ENCODE results near the gene FICD. TPM values are rescaled to one million over a fixed set of nuclear protein-coding genes. Genes with fewer than 3 reads are reported as not detected.
A peak's percentile ranks its signal among the peaks of the same experiment; 100 is the strongest.

The FICD gene
- total RNA-seq, 2 donors from 2014 or later, result 4.6 to 6.3 TPM

DNA sequence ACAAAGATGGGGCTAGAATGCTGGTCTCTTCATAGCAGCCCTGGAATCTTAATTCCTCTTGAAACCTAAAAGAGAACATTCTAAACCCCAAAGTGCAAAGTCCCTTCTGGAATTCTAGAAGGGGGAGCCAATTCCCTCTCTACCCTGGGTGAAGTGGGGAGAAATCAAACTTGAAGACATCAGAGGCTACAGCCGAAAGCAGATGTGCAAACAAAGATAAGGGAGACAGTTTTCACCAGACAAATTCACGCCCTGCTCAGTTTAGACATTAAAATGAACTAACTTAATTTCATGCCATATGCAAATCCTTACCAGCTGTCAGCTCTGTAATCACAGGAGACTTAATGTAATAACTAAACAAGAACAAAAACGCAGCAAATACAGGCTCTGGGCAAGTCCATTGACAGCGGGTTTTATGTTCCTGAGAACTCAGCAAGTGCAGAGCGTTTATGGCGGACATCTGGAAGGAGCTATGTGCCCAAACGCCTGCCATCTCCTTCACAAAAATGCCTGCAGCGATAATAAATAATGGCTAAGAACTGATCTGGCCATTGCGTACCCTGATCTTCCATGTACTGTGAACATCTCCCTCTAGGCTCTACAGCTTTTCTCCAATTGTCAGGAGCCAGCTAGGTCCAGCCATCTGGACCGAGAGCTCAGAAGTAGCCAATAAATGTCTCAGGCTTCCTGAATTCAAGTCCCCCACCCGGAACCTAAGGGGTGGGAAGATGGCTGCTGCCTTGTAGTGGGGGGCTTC lies 19.1 kb upstream of the FICD start:
- no peak for ATAC-seq
- no peak for DNase-seq
- intact Hi-C loops (cut with DNase I), result no loop called here

DNA sequence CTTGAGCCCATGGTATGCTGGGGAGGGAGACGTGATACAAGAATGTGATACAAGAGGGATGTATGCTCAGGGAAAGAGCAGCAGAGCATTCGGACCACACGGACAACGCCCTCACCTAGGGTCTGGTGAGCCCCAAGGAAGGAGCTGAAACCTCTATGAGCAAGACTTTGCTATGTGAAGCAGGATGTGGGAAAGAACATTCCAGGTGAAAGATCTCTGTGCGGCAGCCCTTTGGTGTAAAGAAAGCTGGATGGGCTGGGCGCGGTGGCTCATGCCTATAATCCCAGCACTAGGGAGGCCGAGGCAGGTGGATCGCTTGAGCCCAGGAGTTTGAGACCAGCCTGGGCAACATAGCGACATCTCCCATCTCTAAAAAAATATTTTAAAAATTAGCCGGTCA lies 16.9 kb upstream of the FICD start:
- ATAC-seq (no peak), DNase-seq (no peak)
- intact Hi-C loops (cut with DNase I), result no loop called here

DNA sequence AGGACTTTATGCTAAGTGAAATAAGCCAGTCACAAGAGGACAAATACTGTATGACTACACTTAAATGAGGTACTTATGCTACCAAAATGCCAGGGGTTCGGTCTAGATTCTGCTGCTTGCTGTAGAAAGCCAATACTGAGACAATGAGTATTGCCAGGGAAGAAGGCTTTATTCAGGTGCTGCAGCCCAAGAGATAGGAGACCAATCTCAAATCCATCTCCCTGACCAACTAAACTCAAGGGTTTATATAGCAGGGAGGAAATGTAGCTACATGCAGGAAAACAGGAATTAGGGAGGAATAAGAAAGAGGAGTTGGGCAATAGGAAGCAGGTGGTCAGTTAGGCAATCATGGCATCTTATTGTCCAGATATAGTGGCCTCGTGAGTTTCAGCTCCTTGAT lies 12.2 kb upstream of the FICD start:
- DNase-seq (no peak), ATAC-seq (no peak)
- intact Hi-C loops (cut with DNase I), result no loop called here

DNA sequence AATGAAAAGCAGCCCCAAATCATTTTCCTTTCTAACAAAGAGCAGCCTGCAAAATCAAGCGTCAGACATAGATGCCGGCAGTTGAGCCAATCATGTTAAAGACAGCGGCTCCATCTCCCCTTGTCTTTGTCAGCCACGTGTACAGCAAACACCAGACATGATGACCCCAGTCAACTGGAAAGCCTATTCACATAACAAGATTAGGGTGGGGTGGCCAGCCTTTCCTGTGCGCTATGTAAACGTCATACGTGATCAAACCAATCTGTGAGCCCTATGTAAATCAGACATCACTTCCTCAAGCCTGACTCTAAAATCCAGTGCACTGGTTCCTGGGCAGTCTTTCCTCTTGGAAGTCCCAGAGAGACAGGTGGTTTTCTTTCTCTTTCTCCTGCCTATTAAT lies 9.9 kb upstream of the FICD start:
- intact Hi-C loops (cut with DNase I), result no loop called here
- ATAC-seq, result no peak
- no peak for DNase-seq

DNA sequence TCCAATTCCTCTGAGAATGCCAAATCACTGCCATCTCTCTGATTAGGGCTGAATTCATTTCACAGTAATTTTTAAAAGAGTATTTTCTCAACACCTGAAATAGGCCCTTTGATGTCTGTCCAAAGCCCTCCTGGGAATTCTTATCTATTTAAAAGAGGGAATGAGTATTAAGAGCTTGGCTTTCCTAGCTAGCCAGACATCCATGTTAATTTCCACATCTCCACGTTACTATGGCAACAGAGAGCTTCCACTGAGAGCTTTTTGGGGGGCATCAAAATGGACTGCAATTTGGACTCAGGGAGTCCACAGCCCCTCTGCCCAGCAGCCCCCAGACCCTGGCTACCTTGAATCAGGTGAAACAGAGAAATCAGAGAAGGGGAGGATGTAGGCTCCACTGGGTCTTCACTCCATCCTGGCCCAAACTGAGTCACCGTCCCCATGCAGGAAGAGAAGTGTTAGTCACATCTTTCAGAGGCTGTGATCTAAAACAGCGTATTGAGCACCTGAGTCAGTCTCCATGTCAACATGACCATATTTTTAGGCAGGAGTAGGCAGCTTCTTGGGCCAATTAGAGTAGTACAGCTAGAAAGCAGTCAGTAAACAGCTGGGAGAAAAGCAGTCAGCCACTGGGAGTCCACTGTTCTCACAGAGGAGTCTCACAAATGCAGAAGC lies 7.0 kb upstream of the FICD start:
- no peak for ATAC-seq
- intact Hi-C loops (cut with DNase I), result no loop called here
- no peak for DNase-seq

DNA sequence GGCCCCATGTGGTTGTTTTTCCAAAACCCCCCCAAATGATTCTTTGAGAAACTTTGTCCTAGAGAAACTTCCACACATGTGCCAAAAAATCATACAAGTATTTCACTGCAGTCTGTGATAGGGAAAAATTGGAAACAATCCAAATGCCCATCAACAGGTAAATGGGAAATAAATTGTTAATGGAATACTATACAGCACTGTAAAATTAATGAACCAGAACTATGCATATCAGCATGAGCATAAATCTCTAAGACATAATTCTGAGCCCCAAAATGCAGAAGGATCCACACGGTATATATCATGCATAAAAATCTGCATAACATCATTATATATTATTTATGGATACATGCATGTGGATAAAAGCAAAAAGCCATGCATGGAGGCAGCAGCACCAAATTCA lies 5.3 kb upstream of the FICD start:
- ATAC-seq (no peak), DNase-seq (no peak)
- intact Hi-C loops (cut with DNase I), result loop anchor here in 1 of 2 donors (5.0 kb wide), 3 partner anchors 523 to 828 kb away; no protein-coding TSS in a partner anchor

DNA sequence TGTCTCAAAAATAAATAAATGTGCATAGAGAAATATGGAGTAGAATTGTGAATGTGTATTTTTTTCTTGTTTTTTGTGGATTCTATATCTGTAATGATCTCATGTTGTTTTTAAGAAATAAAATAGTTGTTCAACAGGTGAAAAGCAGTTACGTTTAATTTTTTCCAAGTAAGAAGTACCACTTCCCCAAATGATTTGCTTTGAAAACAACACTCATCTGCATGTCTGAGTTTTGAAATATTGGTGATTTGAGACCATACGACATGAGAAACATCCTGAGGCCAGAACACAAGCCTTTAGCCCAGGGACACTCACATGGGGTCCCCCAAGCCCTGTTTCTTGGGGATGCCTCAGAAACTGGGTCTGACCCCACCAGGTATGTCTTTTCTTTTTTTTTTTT lies 4.2 kb upstream of the FICD start:
- ATAC-seq (no peak), DNase-seq (no peak)
- intact Hi-C loops (cut with DNase I), result loop anchor here in 1 of 2 donors (5.0 kb wide), 3 partner anchors 524 to 829 kb away; no protein-coding TSS in a partner anchor

DNA sequence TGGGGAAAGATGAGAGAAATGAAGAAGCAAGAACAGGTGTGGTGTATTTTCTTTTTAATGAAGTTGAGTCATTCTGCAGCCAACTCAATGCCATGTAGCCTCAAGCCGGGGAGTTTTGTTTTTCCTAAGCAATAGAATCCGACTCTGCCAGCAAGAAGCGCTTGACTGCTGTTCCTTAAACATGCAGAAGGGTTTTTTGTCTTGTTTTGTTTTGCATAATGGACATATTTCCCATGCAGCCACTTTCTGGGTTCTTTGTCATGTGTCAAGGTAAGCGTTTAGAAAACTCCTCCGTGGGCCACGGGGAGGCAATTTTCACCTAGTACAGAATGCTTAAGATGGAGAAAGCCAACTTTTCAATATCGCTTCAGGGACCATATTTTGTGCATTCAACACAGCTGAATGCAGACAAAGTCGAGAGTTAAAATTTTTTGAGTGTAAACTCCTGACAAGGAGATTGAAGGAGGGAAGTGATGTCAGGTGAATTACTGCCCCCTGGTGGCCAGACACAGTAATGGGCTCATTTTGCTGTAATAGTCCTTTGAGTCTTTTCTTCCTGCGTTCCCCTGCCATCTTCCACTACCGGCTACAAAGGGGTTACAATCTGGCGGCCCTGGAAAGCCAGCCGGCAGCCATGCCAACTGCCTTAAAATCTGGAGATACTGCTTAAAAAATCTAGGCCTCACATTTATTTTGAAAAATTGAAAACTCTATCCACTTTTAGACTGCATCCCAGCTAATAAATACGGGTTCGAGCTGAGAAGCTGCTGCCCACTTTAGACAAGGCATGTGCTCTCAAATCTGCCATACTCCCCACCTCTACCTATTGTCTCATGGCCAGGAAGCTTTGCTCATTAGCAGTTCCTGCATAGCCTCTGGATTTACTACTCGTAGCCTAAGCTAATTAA lies 3.2 kb upstream of the FICD start:
- DNase-seq (peak; percentile 62), ATAC-seq (no peak)
- intact Hi-C loops (cut with DNase I), result loop anchor here in 1 of 2 donors (5.0 kb wide), 3 partner anchors 525 to 830 kb away; no protein-coding TSS in a partner anchor

DNA sequence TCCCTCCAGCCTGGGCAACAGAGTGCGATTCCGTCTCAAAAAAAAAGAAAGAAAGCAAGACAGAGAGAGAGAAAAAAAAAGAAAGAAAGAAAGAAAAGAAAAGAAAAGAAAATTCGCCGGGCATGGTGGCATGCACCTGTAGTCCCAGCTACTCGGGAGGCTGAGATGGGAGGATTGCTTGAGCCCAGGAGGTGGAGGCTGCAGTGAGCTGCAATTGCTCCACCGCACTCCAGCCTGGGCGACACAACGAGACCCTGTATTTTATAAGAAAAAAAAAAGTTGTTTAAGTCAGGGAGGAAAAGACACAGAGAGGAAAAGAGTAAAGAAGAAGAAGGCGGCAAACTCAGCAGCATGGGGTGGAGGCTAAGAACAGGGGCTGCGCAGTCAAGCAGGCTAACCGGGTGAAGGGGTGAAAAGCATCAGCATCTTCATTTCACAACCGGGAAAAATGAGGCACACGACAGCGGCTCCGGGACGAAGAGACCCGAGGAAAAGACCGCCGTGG lies 557 bp upstream of the FICD start:
- intact Hi-C loops (cut with DNase I), result loop anchor here in 1 of 2 donors (5.0 kb wide), 3 partner anchors 527 to 832 kb away; no protein-coding TSS in a partner anchor
- ATAC-seq (peak; percentile 3 to 4), DNase-seq (no peak)

DNA sequence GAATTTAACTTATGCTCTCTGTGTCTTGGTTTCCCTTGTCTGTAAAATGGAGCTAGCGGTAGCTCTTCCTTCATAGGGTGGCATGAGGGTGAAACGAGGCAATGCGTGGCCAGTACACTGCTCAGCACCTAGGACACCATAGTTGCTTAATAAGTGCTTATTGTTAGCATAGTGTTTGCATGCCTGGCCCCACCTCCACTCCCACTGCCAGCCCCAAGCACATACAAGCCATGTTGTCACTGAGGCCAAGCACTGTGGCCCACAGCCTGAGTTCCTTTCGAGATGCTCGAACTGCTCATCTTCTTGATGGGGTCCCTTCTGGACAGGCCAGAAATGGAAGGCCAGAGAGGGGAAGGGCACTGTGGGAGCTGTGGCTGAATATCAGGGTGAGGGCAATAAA lies 839 bp downstream of the FICD start:
- intact Hi-C loops (cut with DNase I), result no loop called here
- no peak for ATAC-seq
- no peak for DNase-seq

DNA sequence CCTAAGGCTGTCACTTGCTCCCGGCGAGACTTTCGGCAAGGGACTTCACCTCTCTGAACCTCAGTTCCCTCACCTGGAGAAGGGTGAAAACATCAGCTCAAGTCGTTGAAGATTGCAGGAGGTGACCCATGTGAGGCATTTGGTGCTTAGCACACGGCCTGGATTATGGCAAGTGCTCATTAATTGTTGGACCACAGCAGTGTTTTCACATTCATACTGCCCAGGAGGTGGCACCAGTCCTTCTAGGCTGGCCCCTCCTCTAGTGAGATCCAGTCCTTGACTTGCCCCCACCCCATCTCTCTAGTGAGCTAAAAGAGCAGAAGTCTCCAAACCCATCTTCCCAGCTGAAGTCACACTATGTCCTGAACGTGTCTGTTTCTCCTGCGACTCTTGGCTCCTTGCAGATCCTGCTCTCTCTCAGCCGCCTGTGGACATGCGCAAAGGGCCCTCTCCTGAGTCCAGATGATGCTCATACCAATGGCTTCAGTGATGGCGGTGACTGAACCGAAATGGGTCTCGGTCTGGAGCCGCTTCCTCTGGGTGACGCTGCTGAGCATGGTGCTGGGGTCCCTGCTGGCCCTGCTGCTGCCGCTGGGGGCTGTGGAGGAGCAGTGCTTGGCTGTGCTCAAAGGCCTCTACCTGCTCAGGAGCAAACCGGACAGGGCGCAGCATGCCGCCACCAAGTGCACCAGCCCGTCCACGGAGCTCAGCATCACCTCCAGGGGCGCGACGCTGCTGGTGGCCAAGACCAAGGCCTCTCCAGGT lies 1.6 kb downstream of the FICD start:
- DNase-seq (no peak), ATAC-seq (no peak)
- intact Hi-C loops (cut with DNase I), result no loop called here

DNA sequence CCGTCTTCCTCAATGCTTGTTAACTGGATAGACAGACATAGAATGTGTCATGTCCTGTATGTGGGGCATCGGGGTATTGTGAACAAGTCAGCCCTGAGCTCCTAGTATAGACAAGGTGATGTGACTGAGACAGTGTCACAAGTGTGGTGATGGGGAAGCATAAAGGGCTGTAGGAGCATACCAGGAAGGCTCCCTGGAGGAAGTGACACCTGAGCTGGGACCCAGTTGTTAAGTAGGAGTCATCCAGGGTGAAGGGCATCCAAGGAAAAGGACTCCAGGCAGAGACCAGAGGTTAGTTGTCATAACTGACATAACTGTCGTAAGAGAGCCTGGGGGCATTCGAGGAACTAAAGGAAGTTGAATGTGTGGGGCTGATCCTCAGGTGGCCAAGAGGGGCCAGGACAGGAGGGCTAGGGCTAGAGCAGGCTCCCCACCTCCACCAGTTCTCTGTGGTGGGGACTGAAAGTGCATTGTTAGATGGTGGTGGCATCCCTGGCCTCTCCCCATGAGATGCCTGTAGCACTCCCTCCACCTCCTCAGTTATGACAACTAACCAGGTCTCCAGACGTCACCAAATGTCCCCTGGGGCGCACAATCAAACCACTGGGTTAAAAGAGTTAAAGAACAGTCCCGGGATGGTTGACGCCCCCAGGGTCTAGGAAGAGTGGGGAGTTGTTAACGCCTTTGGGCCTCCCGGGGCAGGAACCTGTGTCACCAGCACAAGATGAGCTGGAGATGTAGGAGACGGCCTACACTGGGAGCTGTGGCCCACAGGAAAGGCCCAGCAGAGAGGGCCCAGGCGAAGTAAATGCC lies 2.4 kb downstream of the FICD start:
- ATAC-seq, result no peak
- no peak for DNase-seq
- intact Hi-C loops (cut with DNase I), result no loop called here

DNA sequence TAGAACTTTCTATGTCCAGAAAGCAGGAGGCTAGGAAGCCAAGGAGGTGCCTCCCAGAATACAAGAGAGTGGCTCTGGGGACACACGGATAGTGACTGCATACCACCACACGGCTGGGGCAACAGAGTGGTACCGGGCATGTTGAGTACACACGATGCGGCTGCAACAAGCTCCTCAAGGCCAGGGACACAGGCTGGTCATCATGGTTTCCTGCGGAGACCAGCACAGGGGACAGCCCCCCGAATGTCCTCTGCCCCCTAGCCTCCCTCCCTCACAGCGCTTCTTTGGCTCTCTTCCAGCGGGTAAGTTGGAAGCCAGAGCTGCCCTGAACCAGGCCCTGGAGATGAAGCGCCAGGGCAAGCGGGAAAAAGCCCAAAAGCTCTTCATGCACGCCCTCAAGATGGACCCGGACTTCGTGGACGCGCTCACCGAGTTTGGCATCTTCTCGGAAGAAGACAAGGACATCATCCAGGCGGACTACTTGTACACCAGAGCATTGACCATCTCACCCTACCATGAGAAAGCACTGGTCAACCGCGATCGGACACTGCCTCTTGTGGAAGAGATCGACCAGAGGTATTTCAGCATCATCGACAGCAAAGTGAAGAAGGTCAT lies 3.1 kb downstream of the FICD start:
- no peak for DNase-seq
- intact Hi-C loops (cut with DNase I), result no loop called here
- ATAC-seq, result no peak

DNA sequence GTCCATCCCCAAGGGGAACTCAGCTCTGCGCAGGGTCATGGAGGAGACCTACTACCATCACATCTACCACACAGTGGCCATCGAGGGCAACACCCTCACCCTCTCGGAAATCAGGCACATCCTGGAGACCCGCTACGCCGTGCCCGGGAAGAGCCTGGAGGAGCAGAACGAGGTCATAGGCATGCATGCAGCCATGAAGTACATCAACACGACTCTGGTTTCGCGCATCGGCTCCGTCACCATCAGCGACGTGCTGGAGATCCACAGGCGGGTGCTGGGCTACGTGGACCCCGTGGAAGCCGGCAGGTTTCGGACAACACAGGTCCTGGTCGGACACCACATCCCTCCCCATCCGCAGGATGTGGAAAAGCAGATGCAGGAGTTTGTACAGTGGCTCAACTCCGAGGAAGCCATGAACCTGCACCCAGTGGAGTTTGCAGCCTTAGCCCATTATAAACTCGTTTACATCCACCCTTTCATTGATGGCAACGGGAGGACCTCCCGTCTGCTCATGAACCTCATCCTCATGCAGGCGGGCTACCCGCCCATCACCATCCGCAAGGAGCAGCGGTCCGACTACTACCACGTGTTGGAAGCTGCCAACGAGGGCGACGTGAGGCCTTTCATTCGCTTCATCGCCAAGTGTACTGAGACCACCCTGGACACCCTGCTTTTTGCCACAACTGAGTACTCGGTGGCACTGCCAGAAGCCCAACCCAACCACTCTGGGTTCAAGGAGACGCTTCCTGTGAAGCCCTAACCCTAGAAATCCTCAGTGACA lies 3.8 kb downstream of the FICD start:
- intact Hi-C loops (cut with DNase I), result no loop called here
- DNase-seq (no peak), ATAC-seq (no peak)

DNA sequence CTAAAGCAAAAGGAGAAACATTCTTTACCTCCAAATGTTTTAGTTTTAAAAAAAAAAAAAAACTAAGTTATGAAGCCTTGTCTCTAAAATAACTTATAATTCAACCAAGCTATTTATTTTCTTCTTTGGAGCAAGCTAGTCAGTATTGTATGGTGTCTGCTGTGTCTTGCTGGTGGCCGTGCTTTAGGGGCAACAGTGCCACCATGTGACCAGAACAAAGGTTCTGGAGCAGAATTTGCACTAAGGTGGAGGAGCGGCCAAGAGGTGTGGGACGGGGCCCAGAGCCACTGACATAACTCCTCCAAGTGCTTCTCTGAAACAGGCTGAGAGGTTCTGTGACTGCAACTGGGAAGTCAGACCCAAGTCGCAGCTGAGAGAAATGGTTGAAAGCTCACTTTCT lies 4.5 kb downstream of the FICD start:
- DNase-seq (no peak), ATAC-seq (no peak)
- intact Hi-C loops (cut with DNase I), result no loop called here

DNA sequence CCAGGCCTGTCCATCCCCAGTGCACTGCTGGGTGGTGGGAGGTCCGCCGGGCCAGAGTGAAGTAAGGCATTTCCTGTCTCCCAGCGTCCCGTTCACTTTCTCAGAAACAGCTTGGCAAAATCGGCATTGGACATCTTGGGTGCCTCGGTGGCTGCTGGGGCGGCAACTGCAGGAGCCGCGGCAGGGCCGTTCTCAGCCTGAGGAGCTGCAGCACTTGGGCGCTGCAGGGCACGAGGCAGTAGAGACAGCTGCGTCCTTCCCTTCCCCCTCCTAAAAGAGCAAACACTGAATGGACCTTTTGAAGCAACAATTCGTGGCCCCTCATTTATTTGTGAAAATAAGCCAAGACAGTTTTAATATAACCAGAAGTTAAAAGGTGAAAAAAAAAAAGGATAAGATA lies 8.3 kb downstream of the FICD start:
- intact Hi-C loops (cut with DNase I), result no loop called here
- no peak for ATAC-seq
- no peak for DNase-seq

DNA sequence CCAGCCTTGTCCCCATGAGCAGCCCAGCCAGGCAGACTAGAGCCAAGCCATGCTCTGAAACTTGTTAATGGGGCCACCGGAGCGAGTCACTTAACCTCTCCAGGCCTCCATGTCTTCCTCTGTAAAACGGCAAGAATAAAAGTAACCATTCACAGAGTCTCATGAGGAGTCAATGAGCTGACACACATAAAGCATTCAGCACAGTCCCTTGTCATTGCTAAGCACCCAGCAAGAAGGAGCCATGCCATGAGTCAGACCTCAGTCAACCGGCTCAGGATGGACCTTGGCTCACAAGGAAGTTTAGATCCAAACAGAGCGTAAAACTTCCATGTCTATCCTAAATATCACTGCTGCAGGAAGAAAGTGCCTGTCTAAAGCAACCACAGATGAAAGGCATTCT lies 10.6 kb downstream of the FICD start:
- intact Hi-C loops (cut with DNase I), result no loop called here
- DNase-seq (no peak), ATAC-seq (peak in 1 of 2 donors; percentile 10)

Data from left cardiac atrium (tissue), 4 donors.